ENCODE measurements around the gene FOXN3. TPM values are rescaled to one million over a fixed set of nuclear protein-coding genes. Genes with fewer than 3 reads are reported as not detected.

Gene FOXN3
- polyA plus RNA-seq, 2 of the 4 experiments (the other 2 are of a cell fraction): 6.0 to 6.4 TPM

DNA sequence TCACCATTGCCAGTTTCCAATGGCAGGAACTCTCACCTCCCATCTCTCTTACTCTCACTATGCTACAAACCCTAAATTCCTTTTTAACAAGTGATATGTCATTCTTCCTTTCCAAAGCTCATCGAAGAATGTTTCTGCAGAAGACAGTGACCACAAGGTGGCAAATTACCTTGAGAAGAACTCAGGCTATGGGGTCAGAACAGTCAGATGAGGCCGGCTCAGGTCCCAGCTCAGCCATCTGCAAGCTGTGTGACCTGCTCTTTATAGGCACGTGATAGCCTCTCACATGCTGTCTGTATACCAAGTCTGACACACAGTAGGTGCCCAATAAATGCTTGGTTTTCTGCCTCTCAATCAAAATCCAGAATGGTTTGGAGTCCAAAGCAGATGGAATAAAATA is 80.7 kb downstream of the FOXN3 start:
- TF ChIP-seq SMC3 (IDR thresholded peaks at IDR 0.05) (peak; percentile 29; the same call in 1 of the 3 replicates), CEBPB (IDR thresholded peaks at IDR 0.05) (no peak), RNF2 (IDR thresholded peaks at IDR 0.05; ENCODE audit: borderline replicate concordance, low read depth) (no peak)
- no peak for FAIRE-seq
- 52% methylated on average over 3 of the region's 3 CpGs for WGBS (ENCODE audit: missing lambda C conversion rate)
- Histone ChIP-seq H3K4me2 (no peak overlapping the region), H3K9me3 (no peaks in the 10 kb centered on the region), H3K4me3 (no peak overlapping the region), H3K4me1 (peaks cover 10% of the 10 kb centered on the region; the same call in 2 of the 3 replicates), H3K27ac (no peak overlapping the region)
- peak in 1 of 2 experiments; percentile 59; a peak in 3 of 6 replicates for ATAC-seq
- peak in 1 of 2 experiments; percentile 44 for DNase-seq (ENCODE audit: low read depth in 1 of 2, low spot score in 1 of 2)
- ChIA-PET CTCF (no interaction called here), POLR2A (no interaction called here)

- CTCF ChIA-PET: no interaction called here
- Histone ChIP-seq H3K27ac (no peak overlapping the region), H3K9me3 (no peaks in the 10 kb centered on the region), H3K4me1 (no peaks in the 10 kb centered on the region), H3K4me3 (no peak overlapping the region), H3K4me2 (no peak overlapping the region)
- 72% methylated on average over 3 of the region's 3 CpGs for WGBS (ENCODE audit: missing lambda C conversion rate)
- DNase-seq (ENCODE audit: low read depth in 1 of 2, low spot score in 1 of 2) (no peak), FAIRE-seq (no peak), ATAC-seq (no peak)
- POLR2A ChIA-PET: no interaction called here
- TF ChIP-seq ZFP36 (IDR thresholded peaks at IDR 0.05; ENCODE audit: borderline replicate concordance, partially characterized antibody): no peak
- no peak for TF ChIP-seq JUN (IDR thresholded peaks at IDR 0.05)
- TF ChIP-seq HMGXB4 (CRISPR knock-in tag; IDR thresholded peaks at IDR 0.05; ENCODE audit: borderline replicate concordance): no peak
- TF ChIP-seq ATOH8 (CRISPR knock-in tag; IDR thresholded peaks at IDR 0.05; ENCODE audit: low read depth): no peak
- no peak for TF ChIP-seq FOXS1 (CRISPR knock-in tag; IDR thresholded peaks at IDR 0.05)
- no peak for TF ChIP-seq CHD2 (IDR thresholded peaks at IDR 0.05; ENCODE audit: low read length, partially characterized antibody)
- TF ChIP-seq MAFK (IDR thresholded peaks at IDR 0.05; ENCODE audit: partially characterized antibody): no peak
- TF ChIP-seq MYC (IDR thresholded peaks at IDR 0.05; ENCODE audit: borderline replicate concordance, low read length): no peak
- TF ChIP-seq HEYL (CRISPR knock-in tag; IDR thresholded peaks at IDR 0.05): no peak
- no peak for TF ChIP-seq NR3C1 (IDR thresholded peaks at IDR 0.05)
- TF ChIP-seq, protein P1, sequence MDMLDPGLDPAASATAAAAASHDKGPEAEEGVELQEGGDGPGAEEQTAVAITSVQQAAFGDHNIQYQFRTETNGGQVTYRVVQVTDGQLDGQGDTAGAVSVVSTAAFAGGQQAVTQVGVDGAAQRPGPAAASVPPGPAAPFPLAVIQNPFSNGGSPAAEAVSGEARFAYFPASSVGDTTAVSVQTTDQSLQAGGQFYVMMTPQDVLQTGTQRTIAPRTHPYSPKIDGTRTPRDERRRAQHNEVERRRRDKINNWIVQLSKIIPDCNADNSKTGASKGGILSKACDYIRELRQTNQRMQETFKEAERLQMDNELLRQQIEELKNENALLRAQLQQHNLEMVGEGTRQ (IDR thresholded peaks at IDR 0.05): no peak
- TF ChIP-seq RAD21 (conservative IDR thresholded peaks at IDR 0.05 in 1 of 2, IDR thresholded peaks at IDR 0.05 in 1 of 2): no peak
- TF ChIP-seq FOSL2 (IDR thresholded peaks at IDR 0.05): no peak
- TF ChIP-seq FOSL2 (CRISPR knock-in tag; IDR thresholded peaks at IDR 0.05): no peak
- TF ChIP-seq, protein P2, sequence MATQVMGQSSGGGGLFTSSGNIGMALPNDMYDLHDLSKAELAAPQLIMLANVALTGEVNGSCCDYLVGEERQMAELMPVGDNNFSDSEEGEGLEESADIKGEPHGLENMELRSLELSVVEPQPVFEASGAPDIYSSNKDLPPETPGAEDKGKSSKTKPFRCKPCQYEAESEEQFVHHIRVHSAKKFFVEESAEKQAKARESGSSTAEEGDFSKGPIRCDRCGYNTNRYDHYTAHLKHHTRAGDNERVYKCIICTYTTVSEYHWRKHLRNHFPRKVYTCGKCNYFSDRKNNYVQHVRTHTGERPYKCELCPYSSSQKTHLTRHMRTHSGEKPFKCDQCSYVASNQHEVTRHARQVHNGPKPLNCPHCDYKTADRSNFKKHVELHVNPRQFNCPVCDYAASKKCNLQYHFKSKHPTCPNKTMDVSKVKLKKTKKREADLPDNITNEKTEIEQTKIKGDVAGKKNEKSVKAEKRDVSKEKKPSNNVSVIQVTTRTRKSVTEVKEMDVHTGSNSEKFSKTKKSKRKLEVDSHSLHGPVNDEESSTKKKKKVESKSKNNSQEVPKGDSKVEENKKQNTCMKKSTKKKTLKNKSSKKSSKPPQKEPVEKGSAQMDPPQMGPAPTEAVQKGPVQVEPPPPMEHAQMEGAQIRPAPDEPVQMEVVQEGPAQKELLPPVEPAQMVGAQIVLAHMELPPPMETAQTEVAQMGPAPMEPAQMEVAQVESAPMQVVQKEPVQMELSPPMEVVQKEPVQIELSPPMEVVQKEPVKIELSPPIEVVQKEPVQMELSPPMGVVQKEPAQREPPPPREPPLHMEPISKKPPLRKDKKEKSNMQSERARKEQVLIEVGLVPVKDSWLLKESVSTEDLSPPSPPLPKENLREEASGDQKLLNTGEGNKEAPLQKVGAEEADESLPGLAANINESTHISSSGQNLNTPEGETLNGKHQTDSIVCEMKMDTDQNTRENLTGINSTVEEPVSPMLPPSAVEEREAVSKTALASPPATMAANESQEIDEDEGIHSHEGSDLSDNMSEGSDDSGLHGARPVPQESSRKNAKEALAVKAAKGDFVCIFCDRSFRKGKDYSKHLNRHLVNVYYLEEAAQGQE (IDR thresholded peaks at IDR 0.05): no peak
- TF ChIP-seq SMC3 (IDR thresholded peaks at IDR 0.05): no peak
- no peak for TF ChIP-seq GATA3 (IDR thresholded peaks at IDR 0.05; ENCODE audit: borderline replicate concordance)
- TF ChIP-seq PHF8 (IDR thresholded peaks at IDR 0.05; ENCODE audit: borderline replicate concordance, low read depth): no peak
- TF ChIP-seq RARB (CRISPR knock-in tag; IDR thresholded peaks at IDR 0.05): no peak
These were observed 85.0 kb downstream of the FOXN3 start for GRCh38 chr14:89332031-89332430.
